ENCODE results near the gene RYR2.

The RYR2 gene

DNA sequence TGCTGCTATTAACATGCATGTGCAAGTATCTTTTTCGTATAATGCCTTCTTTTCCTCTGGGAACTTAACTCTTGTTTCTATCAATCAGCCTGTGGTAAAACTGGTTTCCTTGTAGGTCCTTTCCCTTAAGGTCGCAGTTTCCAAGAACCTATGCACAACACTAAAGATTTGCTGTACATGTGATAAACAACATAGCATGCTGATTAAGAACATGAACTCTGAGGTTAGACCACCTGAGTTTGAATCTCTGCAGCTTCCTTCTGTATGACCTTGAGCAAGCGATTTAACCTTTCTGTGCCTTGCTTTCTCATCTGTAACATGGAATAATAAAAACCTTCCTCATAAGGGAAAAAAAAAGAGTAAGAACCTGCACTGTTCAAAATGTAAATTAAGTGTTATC lies 186.4 kb downstream of the RYR2 start:
- ChIA-PET CTCF (interaction anchor here (2.0 kb wide), 1 partner anchor 10 kb away, joined by 6 read pairs; no protein-coding TSS in a partner anchor), POLR2A (no interaction called here)
- TF ChIP-seq, protein P1, sequence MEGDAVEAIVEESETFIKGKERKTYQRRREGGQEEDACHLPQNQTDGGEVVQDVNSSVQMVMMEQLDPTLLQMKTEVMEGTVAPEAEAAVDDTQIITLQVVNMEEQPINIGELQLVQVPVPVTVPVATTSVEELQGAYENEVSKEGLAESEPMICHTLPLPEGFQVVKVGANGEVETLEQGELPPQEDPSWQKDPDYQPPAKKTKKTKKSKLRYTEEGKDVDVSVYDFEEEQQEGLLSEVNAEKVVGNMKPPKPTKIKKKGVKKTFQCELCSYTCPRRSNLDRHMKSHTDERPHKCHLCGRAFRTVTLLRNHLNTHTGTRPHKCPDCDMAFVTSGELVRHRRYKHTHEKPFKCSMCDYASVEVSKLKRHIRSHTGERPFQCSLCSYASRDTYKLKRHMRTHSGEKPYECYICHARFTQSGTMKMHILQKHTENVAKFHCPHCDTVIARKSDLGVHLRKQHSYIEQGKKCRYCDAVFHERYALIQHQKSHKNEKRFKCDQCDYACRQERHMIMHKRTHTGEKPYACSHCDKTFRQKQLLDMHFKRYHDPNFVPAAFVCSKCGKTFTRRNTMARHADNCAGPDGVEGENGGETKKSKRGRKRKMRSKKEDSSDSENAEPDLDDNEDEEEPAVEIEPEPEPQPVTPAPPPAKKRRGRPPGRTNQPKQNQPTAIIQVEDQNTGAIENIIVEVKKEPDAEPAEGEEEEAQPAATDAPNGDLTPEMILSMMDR (IDR thresholded peaks at IDR 0.05; ENCODE audit: control extremely low read depth, extremely low read depth, low read depth, missing control alignments): no peak
- DNase-seq (ENCODE audit: extremely low spot score): no peak

DNA sequence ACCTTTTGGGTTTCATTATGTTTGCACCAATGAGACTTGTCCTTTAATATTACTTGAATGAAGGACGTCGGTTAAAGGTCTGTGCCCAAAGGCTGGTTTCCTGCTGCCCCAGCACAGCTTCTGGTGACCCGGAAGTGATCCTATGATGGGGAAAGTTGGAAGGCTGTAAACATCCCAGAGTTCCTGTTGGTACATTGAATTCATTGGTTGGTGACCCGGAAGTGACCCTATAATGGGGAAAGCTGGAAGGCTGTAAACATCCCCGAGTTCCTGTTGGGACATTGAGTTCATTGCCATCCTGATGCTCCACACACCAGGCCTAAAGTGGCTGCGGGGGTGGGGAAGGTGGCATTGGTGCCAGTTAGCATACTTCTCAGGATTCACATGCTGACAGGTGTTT lies 187.3 kb downstream of the RYR2 start:
- TF ChIP-seq, protein P1 (IDR thresholded peaks at IDR 0.05; ENCODE audit: control extremely low read depth, extremely low read depth, low read depth, missing control alignments): no peak
- CTCF ChIA-PET: interaction anchor here (2.0 kb wide), 1 partner anchor 11 kb away, joined by 6 read pairs; no protein-coding TSS in a partner anchor
- no peak for DNase-seq (ENCODE audit: extremely low spot score)
- POLR2A ChIA-PET: no interaction called here

DNA sequence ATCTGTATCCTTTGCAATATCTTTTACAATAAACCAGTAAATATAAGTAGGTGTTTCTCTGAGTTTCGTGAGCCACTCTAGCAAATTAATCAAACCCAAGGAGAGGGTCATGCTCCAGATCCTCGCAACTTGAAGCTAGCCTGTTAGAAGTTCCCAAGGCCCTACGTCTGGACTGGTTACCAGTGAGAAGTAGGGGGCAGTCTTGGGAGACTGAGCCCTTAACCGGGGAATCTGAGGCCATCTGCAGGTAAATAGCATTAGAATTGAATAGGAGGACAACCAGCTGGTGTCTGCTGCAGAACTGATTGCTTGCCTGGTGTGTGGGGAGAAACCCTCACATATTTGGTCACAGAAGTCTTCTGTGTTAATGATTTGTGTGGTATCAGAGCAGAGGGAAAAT lies 190.5 kb downstream of the RYR2 start:
- ChIA-PET CTCF (interaction anchor here (2.0 kb wide), 1 partner anchor 11 kb away, joined by 7 read pairs; no protein-coding TSS in a partner anchor), POLR2A (no interaction called here)
- DNase-seq (ENCODE audit: extremely low spot score): no peak
- TF ChIP-seq, protein P1 (IDR thresholded peaks at IDR 0.05; ENCODE audit: control extremely low read depth, extremely low read depth, low read depth, missing control alignments): no peak

DNA sequence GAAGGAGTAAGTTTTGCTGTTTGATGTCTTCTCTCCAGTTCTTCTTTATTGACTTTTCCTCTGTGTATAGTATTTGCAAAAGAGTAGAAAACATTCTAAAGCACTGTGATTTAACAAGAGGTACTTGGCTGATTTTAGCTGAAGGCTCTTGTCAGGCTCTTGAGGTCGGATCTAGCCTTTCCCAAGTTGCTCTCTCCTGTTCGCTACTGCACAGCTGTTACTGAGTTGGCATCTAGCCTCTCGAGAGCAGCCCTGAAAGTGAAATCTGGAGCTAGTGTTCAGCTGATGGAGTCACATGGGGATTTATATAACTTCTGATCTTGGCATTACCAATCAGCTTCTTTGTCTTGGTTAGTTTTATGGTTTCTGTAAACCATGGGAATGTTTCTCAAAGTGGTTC lies 193.1 kb downstream of the RYR2 start:
- POLR2A ChIA-PET: no interaction called here
- no peak for DNase-seq (ENCODE audit: extremely low spot score)
- TF ChIP-seq, protein P1 (IDR thresholded peaks at IDR 0.05; ENCODE audit: control extremely low read depth, extremely low read depth, low read depth, missing control alignments): no peak
- CTCF ChIA-PET: interaction anchor here (0.7 kb wide), 1 partner anchor 10 kb away, joined by 3 read pairs; no protein-coding TSS in a partner anchor

DNA sequence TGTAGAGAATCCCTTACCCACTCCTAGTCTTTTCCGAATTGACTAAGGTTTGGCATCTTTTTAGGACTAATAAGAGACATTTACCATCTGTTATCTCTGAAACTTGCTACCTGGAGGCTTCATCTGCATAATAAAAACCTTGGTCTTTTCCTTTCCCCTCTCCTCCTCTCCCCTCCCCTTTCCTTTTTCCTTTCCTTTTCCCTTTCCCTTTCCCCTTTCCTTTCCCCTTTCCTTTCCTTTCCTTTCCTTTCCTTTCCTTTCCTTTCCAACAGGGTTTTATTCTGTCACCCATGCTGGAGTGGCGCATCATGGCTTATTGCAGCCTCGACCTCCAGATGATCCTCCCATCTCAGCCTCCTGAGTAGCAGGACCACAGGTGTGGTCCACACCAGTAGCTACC lies 195.7 kb downstream of the RYR2 start:
- DNase-seq (ENCODE audit: extremely low spot score): no peak
- ChIA-PET POLR2A (no interaction called here), CTCF (no interaction called here)
- TF ChIP-seq, protein P1 (IDR thresholded peaks at IDR 0.05; ENCODE audit: control extremely low read depth, extremely low read depth, low read depth, missing control alignments): no peak

DNA sequence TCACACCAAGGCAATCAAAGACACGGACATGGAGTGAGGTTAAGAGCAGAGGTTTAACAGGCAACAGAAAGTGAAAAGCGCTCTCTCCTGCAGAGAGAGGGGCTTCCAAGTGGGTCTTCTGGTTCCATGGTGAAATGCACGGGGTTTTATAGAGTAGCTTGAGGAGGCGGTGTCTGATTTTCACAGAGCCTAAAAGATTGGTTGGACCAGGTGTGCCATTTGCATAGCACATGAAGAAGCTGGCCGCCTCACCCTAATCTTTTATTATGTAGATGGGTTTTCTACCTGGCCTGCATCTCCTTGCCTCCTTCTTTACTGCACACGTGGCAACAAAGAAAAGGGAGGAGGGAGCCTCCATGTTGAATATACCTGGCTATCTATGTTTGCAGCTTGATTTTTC lies 197.3 kb downstream of the RYR2 start:
- CTCF ChIA-PET: no interaction called here
- TF ChIP-seq, protein P1 (IDR thresholded peaks at IDR 0.05; ENCODE audit: control extremely low read depth, extremely low read depth, low read depth, missing control alignments): no peak
- POLR2A ChIA-PET: no interaction called here

DNA sequence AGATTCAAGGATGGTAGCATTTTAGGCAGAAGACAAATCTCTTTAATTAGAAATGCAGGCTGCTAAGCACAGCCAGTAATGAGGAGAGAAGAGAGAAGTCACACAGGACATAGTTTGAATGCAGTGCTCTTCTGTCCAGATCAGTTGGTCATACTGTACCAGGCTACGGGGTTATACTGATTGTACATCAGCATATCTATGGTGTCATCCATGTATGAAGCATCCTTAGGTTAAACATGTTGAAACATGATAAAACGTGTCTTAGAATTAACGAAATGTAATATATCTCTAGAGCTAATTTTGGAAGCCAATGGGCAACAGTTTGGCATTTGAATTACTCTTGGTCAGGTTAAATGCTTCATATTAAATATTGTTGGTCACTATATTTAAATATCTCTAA lies 199.1 kb downstream of the RYR2 start:
- no peak for DNase-seq (ENCODE audit: extremely low spot score)
- CTCF ChIA-PET: no interaction called here
- POLR2A ChIA-PET: no interaction called here
- TF ChIP-seq, protein P1 (IDR thresholded peaks at IDR 0.05; ENCODE audit: control extremely low read depth, extremely low read depth, low read depth, missing control alignments): no peak

More for the DNA sequence above, 197.3 kb downstream of the RYR2 start:
- no peak for DNase-seq (ENCODE audit: extremely low spot score)

All from GM10248 (cell line).